DOHH2 (cell line): ENCODE data around the gene CLTCL1.

Experiments used
- H3F3A ChIP-seq: fragments of 200-600 bp; sonication (generic), shearing (Covaris generic); 2 replicates; pipeline ENCODE4 v1.6.0; 2016; ENCODE audit warnings: antibody characterized with exemption, mild to moderate bottlenecking; ENCODE audit not compliant: control insufficient read depth, insufficient read depth
- H3K27ac ChIP-seq: fragments of 200-600 bp; sonication (generic); 2 replicates; pipeline ENCODE4 v1.5.1; 2014; ENCODE audit warnings: low read depth, mild to moderate bottlenecking, low read length, moderate library complexity
- H3K27me3 ChIP-seq: fragments of 200-600 bp; sonication (generic); 2 replicates; pipeline ENCODE4 v1.6.1; 2014; ENCODE audit warnings: mild to moderate bottlenecking, low read length, mixed read lengths; ENCODE audit not compliant: control insufficient read depth
- H3K36me3 ChIP-seq: fragments of 200-600 bp; sonication (generic); 2 replicates; pipeline ENCODE4 v1.6.1; 2014; ENCODE audit warnings: mild to moderate bottlenecking, low read length, moderate library complexity, mixed read lengths; ENCODE audit not compliant: control insufficient read depth
- H3K4me1 ChIP-seq: fragments of 200-600 bp; sonication (generic); 2 replicates; pipeline ENCODE4 v1.6.1; 2014; ENCODE audit warnings: mild to moderate bottlenecking, low read length, mixed read lengths; ENCODE audit not compliant: control insufficient read depth
- H3K4me2 ChIP-seq: fragments of 200-600 bp; sonication (generic); 2 replicates; pipeline ENCODE4 v1.6.0; 2014; ENCODE audit warnings: mild to moderate bottlenecking, low read length, moderate library complexity
- H3K4me3 ChIP-seq: fragments of 200-600 bp; sonication (generic); 2 replicates; pipeline ENCODE4 v1.5.1; 2014; ENCODE audit warnings: mild to moderate bottlenecking, low read length, mixed read lengths
- H3K79me2 ChIP-seq: fragments of 200-600 bp; sonication (generic); 2 replicates; pipeline ENCODE4 v1.6.1; 2014; ENCODE audit warnings: mild to moderate bottlenecking, low read length, mixed read lengths; ENCODE audit not compliant: control insufficient read depth
- H3K9me2 ChIP-seq: fragments of 200-600 bp; sonication (generic); replicated peaks from 2 replicates; pipeline ENCODE4 v1.6.1; 2014; ENCODE audit warnings: mild to moderate bottlenecking, low read length, mixed read lengths; ENCODE audit not compliant: control insufficient read depth
- H3K9me3 ChIP-seq: fragments of 200-600 bp; sonication (generic); 2 replicates; pipeline ENCODE4 v1.6.1; 2014; ENCODE audit warnings: antibody characterized with exemption, low read length, mixed read lengths; ENCODE audit not compliant: control insufficient read depth, insufficient read depth
- H4K20me1 ChIP-seq: fragments of 200-600 bp; sonication (generic); 2 replicates; pipeline ENCODE4 v1.6.0; 2014; ENCODE audit warnings: low read depth, mild to moderate bottlenecking, antibody characterized with exemption, low read length, moderate library complexity; ENCODE audit not compliant: control insufficient read depth, insufficient read depth
- CTCF ChIP-seq: fragments of 200-600 bp; sonication (generic); IDR thresholded peaks from one replicate; pipeline ENCODE4 v1.5.1; 2014; ENCODE audit warnings: antibody characterized with exemption, mild to moderate bottlenecking, low read depth, low read length; ENCODE audit not compliant: poor library complexity, severe bottlenecking
- EZH2phosphoT487 ChIP-seq: fragments of 200-600 bp; sonication (generic); IDR thresholded peaks from 2 replicates; pipeline ENCODE4 v1.6.1; 2017; ENCODE audit warnings: borderline replicate concordance, mild to moderate bottlenecking, antibody characterized with exemption, low read length, moderate library complexity, mixed read lengths

The CLTCL1 gene

GRCh38 chr22:19187716-19188563, 103.6 kb downstream of the CLTCL1 start:
- Histone ChIP-seq H3K4me3 (no peak overlapping the region), H3K36me3 (no peaks in the 10 kb centered on the region), H3K4me2 (no peak overlapping the region), H4K20me1 (no peaks in the 10 kb centered on the region), H3K79me2 (no peaks in the 10 kb centered on the region), H3F3A (no peaks in the 10 kb centered on the region), H3K27me3 (peaks cover 5% of the 10 kb centered on the region), H3K27ac (no peak overlapping the region), H3K9me2 (no peaks in the 10 kb centered on the region), H3K4me1 (peaks cover 4% of the 10 kb centered on the region; the same call in 1 of the 2 replicates), H3K9me3 (no peaks in the 10 kb centered on the region)
- TF ChIP-seq CTCF (no peak), EZH2phosphoT487 (no peak)

GRCh38 chr22:19184276-19184997, 107.1 kb downstream of the CLTCL1 start:
- TF ChIP-seq CTCF, result no peak
- TF ChIP-seq EZH2phosphoT487, result no peak
- Histone ChIP-seq H3K36me3 (no peaks in the 10 kb centered on the region), H3K9me2 (no peaks in the 10 kb centered on the region), H3K27me3 (peaks cover 3% of the 10 kb centered on the region), H3K9me3 (no peaks in the 10 kb centered on the region), H3K27ac (no peak overlapping the region), H3K4me3 (no peak overlapping the region), H3K4me1 (peaks cover 16% of the 10 kb centered on the region), H4K20me1 (no peaks in the 10 kb centered on the region), H3K79me2 (no peaks in the 10 kb centered on the region), H3K4me2 (no peak overlapping the region), H3F3A (no peaks in the 10 kb centered on the region)

DNA sequence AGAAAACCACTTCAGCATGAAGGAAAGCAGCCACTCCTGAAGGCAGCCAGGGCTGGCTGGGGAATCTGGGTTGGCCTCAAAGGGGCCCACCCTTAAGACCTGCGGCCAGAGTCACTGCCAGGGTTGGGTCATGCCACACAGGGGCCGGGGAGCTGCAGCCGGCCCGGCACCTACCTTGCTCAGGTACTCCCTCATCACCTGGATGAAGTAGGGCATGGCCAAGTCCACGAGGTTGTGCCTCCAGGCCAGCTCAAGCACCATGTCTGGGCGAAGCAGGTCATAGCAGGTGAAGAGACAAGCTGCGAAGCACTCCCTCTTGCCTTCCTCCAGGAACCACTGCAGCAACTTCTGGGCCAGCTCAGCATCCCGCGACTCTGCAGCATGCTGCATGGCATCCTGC, 108.3 kb downstream of the CLTCL1 start:
- H3K27me3 ChIP-seq, result no peaks in the 10 kb centered on the region; the same call in 1 of the 2 replicates
- TF ChIP-seq CTCF, result no peak
- TF ChIP-seq EZH2phosphoT487, result no peak
- no peaks in the 10 kb centered on the region for H3K9me2 ChIP-seq
- no peaks in the 10 kb centered on the region for H3K9me3 ChIP-seq
- H3F3A ChIP-seq, result no peaks in the 10 kb centered on the region
- no peak overlapping the region for H3K27ac ChIP-seq
- H3K4me3 ChIP-seq, result no peak overlapping the region
- H3K79me2 ChIP-seq, result peaks cover 1% of the 10 kb centered on the region
- no peaks in the 10 kb centered on the region for H4K20me1 ChIP-seq
- H3K36me3 ChIP-seq, result no peaks in the 10 kb centered on the region
- peaks cover 21% of the 10 kb centered on the region for H3K4me1 ChIP-seq
- H3K4me2 ChIP-seq, result no peak overlapping the region
